Measurements from ENCODE around the gene FLOT1.
"Not testable (repeated sequence)": the region's sequence is repeated elsewhere in the genome, so short reads cannot be mapped to it uniquely, and the experiment has no call there.

FLOT1 gene

DNA sequence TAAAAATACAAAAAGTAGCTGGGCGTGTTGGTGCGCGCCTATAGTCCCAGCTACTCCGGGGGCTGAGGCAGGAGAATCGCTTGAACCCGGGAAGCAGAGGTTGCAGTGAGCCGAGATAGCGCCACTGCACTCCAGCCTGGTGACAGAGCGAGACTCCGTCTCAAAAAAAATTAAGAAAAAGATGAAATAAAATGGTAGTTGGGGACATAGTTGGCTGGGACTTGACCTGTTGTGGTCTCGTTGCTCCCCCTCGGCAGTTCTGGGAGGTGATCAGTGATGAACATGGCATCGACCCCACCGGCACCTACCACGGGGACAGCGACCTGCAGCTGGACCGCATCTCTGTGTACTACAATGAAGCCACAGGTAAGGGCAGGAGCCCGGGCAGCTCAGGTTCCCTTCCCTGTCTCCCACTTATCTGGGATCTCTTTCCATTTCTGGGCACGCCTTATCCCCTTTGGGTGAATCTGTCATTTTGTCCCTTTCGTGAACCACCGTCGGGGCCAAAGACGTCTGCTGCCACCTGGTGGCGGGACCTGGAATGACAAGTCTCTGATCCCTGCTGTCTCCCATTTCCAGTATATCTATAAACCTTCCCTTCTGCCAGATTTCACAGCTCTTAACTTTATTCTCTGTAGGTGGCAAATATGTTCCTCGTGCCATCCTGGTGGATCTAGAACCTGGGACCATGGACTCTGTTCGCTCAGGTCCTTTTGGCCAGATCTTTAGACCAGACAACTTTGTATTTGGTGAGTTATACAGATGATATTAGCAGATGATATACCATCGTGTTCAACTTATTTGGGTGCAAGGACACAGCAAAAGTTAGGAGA lies 20.0 kb downstream of the FLOT1 start:
- DNase-seq: peak; percentile 68

DNA sequence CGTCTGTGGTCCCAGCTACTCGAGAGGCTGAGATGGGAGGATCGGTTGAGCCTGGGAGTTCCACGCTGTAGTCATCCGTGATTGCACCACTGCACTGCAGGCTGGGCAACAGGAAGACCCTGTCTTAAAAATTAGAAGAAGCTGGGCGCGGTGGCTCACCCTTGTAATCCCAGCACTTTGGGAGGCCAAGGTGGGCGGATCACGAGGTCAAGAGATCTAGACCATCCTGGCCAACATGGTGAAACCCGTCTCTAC lies 20.5 kb downstream of the FLOT1 start:
- DNase-seq: not testable (repeated sequence)

DNA sequence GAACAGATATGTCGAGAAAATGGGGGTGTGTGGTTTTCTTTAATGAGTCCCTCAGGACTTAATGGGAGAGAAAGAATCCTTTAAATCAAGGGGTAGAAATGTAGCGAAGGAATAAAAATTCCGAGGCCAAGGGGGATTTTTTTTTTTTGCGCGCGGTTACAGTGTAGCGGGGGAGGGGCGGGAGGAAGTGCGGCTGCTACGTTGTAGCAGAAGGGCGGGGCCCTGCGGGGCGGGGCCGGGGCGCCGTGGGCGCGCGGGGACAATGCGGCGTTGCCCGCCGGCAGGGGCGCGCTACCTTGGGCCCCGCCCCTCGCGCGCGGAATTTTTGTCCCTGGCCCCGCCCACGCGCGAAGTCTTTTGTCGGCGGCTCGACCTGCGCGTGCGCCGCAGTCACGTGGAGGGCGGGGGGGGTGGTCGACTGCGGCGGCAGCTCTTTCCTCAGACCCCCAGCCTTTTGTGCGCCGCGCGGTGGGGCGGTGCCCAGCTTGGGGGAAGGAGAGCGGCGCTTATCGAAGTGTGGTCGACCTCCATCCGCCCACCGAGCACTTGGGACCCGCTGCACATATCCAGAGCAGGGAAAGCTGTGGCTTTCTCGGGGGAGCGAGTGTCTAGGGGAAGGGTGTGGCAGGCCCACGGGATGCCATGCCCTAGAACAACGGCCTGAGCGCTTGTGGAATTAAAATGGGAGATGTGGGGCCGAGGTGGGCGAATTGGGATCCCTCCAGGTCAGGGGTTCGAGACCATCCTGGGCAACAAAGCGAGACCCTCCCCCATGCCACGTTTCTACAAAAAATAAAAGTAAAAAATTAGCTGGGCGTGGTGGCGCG lies 21.1 kb downstream of the FLOT1 start:
- DNase-seq: peak; percentile 89

DNA sequence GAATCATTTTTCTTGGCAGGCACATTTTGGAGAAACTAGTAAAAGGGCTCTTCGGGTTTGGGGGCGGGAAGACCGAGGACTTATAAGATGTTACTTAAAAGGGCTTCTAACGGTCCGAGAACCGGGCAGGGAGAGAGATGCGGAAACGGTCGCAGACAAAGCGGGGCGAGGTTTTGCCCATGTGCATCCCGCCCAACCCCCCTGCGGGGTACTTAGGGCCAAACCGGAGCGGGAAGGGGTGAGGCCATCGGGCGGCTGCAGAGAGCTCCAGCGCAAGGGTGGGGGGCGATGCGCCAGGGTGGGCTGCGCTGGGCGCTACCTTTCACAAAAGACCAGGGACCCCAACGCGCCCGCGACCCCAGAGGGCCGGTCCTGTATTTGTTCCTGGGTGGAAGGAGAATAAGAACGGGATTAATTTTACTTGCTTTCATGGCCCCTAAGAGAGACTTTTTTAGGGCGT lies 21.7 kb downstream of the FLOT1 start:
- peak; percentile 82 for DNase-seq

DNA sequence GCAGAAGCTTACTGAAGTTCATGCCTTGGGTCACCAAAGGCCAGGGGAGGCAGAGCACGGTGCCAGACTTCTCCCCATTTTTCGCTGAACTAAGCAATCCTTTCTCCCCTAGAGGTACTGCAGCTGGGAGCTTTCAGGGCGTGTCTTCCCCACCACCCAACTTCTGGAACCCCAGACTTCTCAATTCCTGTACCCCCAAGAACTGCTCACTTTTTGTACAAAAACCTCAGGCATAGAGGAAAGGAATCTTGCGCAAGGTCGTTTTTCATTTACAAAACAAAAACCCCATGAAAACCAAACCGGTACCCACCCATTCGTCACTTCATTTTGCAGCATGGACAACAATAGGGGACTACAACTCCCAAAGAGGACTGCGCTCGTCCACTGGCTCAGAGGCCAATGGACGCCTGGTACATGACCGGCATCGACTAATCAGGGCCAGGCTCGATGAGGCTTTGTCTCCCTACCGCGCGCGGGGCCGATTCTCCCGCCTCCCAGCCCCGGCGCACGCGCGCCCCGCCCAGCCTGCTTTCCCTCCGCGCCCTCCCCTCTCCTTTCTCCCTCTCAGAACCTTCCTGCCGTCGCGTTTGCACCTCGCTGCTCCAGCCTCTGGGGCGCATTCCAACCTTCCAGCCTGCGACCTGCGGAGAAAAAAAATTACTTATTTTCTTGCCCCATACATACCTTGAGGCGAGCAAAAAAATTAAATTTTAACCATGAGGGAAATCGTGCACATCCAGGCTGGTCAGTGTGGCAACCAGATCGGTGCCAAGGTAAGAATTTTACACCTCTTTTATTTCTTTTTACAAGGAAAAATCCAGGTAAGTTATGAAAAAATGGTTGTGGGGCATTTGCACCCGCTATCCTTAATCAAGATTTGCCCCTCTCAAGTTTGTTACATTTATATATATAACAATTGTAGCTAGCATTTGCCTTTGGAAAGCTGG lies 22.4 kb downstream of the FLOT1 start, which contains the start of gene TUBB:
Gene TUBB (plus strand): TSS at position 562 of the 947 bp plus-strand sequence. CDS start 155 bp downstream, at position 717.
- peak; percentile 98 for DNase-seq

DNA sequence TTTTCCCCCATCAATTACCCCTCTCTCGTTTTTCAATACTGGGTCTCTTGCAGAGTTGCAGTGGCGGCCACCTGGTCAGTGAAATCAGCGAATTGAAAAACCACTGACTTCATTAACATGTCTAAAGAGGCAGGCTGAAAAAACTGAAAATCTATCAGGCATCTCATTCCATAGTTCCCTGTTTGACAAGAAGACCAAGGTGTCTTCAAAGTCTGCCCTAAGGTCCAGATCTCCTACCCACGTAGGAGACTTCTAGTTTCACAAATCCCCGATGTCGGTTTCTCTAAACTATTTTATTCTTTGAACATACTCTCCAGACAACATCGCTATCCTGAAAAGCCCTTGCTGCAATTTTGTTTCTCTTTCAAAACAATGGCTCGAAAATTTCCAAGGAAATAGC lies 23.1 kb downstream of the FLOT1 start:
- no peak for DNase-seq

DNA sequence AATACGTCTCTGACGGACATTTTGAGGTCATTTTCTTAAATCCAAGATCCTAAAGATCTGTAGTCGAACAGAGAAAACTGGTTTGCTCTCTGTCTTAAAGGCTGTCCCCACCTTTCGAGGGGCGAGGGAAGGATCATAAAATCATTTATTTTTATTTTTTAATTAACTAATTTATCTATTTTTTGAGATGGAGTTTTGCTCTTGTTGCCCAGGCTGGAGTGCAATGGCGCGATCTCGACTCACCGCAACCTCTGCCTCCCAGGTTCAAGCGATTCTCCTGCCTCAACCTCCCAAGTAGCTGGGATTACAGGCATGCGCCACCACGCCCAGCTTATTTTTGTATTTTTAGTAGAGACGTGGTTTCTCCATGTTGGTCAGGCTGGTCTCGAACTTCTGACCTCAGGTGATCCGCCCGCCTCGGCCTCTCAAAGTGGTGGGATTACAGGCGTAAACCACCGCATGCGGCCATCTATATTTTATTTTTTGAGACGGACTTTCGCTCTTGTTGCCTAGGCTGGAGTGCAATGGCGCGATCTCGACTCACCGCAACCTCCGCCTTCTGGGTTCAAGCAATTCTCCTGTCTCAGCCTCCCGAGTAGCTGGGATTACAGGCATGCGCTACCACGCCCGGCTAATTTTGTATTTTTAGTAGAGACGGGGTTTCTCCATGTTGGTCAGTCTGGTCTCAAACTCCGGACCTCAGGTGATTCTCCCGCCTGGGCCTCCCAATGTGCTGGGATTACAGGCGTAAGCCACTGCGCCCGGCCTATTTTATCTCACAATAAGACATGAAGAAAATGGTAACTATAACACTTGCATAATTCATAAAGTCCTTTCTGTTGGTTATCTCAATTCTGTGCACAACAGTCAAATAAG lies 24.4 kb downstream of the FLOT1 start:
- DNase-seq: not testable (repeated sequence)

DNA sequence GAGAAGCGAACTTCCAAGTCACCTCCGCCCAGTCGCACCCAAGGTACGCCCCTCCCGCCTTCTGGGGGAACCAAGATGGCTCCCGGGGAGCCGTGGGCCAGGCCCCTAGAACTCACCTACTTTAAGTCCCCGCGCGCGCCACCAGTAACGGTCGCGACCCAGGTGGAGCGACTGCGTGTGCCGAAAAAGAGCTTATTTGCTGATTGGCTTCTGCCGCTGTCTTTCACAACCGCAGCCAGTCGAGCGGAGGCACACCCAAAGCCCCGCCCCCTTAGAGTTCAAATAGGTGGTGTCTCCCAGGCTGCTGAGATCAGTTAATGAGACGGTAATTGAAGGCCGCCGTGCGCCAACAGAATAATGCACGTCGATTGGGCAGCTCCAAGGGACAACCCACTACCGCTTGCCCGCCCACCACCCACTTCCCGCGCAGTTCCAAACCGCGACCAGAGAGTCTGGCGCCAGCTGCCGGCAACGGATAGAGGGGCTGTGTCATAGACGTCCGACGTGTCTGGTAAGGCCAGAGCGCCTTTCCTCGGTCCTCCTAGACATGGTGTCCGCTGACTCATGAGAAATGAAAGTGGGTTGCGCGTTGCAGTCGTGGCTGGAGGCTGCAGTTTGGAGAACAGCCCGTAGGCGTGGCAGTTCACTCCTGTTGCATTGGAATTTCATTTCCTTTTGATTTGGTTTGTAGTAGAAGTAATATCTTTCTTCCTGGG lies 25.2 kb downstream of the FLOT1 start, which contains the start of gene MDC1:
Gene MDC1 (minus strand): TSS at position 153 of the 716 bp plus-strand sequence. CDS start 2,106 bp downstream, outside the sequence.
- DNase-seq: peak; percentile 100

DNA sequence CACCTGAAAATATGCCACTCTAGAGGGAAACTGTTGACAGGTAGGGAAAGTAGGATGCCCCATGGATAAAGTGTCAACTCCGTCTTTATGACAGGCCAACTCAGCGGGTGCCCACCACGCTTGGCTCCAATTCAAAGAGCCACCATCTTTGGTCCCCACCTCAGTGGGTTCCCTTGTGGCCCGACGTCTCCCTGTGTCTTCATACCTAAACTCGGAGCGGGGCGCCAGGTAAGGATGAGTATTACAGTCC lies 25.7 kb downstream of the FLOT1 start:
- DNase-seq: no peak

DNA sequence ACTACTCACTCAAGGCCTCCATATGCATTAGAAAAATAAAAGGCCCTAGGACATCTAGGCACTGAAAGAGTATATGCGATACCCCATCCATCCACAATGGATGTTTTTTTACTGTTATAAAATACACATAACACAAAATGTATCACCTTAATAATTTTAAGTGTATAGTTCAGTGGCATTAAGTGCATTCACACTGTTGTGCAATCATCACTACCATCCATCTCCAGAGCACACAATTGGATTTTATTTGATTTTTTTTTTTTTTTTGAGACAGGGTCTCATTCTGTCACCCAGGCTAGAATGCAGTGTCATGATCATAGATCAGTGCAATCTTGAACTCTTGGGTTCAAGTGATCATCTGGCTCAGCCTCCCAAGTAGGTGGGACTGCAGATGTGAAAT lies 28.2 kb downstream of the FLOT1 start:
- DNase-seq: no peak

DNA sequence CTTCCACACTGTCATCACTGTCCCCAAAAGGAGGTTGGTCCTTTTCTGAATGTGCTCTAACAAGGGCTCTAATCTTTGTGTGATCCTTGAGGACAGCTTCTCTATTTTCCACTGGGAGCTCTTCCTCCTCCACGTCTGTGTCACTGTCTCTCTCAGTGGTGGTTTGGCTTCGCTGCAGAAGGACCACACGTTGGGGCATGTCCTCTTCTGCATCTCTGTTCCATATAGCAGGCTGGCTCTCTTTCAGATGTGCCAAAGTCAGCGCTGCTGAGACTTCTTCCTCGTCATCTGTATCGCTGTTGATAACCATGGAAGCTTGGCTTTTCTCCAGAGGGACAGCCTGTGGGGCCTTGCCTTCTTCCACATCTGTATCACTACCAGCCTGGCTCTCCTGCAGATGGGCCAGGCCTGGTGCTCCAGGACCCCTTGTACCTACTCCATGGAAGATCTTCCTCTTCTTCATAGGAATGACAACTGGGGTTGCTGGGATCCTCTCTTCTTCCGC lies 30.0 kb downstream of the FLOT1 start:
- no peak for DNase-seq

DNA sequence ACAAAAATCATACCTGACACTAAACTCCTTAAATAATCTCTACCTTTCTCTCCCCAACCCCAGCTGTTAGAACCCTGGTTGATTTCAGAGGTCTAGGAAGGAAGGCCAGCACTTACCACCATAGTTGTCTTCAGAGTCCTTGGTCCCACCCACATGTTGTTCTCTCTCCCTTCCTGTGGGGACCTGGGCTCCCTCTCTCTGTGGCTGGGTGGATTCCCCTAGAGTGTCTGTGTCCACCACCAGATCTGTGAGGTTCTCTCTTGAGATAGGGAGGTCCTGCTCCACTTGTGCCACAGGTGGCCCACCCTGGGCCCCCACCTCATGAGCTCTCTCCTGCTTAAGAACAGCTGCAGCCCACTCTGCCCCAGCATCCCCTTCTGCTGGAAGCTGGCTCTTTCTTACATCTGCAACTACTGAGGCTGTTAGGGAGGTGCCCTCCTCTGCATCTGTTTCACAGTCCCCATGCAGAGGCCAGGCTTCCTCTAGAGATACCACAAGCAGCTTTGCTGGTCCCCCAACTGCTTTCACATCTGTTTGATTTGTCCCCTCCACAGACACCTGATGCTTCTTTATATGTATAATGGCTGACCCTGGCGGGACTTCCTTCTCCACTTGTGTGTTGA lies 30.6 kb downstream of the FLOT1 start:
- no peak for DNase-seq

DNA sequence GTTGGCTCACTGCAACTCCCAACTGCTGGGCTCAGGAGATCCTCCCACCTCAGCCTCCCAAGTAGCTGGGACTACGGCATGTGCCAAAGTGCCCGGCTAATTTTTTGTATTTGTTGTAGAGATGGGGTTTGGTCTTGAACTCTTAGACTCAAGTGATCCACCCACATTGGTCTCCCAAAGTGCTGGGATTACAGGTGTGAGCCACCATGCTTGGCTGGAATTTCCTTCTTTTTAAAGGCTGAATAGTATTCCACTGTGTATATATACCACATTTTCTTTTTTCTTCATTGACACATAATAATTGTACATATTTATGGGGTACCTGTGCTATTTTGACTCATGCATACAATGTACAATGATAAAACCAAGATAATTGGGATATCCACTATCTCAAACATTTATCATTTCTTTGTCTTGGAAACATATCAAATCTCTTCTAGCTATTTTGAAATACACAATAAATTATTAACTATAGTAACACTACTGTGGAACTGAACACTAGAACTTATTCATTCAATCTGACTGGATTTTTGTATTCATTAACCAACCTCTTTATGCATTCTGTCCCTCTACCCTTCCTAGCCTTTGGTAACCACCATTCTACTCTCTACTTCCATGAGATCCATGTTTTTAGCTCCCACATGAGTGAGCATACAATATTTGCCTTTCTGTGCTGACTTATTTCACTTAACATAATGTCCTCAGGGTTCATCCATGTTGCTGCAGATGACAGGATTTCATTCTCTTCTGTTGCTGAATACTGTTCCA lies 33.2 kb downstream of the FLOT1 start:
- DNase-seq: no peak

DNA sequence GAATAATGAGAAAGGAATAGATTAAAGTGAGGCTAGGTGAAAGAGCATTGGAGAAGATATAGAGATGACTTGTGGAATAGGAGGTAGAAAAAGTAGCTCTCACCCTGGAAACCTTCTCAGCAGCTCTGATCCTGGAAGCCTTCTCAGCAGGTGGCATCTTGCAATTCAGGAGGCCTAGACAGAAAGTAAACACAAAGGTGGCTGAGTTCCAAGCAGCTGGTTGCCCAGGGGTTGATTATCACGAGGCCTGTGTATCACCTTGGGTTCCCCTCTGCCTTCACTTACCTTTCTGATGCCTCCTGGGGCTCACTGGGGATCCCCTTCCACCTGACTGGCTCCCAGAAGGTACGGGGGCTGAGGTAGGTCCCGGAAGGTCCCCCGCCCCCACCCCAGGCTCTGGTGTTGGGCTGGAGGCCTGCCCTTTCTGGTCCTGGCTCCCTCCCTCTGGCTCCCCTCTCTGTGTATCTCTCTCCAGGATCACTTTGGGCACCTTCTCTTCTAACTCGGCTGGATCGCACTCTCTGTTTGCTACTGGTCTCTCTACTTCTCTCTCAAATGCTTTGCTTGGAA lies 35.1 kb downstream of the FLOT1 start:
- DNase-seq: peak; percentile 90

DNA sequence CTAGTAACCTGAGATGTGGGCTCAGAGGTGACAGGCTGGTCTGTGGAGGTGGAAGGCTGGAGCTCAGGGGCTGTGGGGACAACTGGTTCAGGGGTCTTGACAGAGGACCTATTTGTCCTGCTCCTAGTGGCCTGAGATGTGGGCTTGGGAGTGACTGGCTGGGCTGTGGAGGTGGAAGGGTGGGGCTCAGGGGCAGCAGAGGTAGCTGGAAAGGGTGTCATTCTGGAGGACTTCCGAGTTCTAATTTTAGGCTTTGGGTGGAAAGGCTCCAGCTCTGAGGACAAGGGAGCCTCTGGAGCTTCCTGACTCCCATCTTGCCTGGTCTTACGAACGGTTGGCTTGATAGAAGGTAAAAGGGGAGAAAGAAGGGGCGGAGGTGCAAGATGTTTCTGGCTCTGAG lies 36.9 kb downstream of the FLOT1 start:
- no peak for DNase-seq

DNA sequence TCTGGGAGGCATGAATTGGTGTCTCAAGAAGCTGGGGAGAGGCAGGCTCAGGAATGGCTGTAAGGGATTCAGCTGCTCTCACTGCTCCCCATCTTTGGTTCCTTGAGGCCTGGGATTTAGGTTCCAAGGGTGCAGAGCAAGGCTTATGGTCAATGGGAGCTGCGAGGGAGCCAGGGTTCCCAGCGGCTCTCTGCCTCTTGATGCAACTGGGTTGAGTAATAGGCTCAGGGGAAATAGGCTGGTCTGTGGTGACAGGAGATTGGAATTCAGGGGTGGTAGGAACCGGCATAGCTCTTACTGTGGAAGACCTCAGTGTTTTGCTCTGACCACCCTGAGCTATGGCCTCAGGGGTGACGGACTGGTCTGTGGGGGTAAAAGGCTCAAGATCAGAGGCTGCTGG lies 38.7 kb downstream of the FLOT1 start:
- no peak for DNase-seq

DNA sequence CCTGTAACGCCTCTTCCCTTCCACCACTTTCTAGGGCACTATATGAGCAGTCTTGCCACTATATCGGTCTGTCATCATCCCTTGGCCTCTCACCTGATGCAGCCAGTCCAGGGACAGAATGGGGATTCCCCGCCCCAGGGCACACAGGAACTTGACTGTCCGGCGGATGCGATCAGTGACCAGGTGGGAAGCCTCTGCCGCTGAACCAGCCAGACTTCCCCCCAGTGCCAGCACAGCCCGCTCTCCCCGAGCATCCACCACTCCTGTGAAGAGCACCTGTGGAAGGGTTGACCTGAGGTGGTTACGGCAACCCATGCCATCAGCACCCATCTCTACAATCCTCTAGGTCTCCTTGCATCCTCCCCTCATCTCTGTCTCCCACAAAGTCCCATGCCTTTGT lies 39.5 kb downstream of the FLOT1 start:
- DNase-seq: no peak

DNA sequence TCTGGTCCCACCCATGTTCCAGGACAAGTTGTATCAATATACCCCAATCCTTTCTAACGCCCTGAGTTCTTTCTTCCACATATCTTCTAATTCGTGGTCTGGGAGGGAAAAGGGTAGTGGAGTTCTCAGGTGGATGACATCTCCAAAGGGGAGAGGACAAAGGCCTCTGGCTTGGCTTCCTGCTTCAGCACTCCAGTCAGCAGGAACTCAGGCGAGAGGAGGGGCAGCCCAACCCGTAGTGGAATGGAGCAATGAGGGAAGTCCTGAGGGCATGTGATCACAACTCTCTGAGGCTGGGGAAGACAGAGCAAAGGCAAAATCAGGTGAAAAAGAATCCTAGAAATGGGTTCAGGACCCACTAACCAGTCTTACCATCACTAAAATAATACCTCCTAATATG lies 42.1 kb downstream of the FLOT1 start:
- DNase-seq: no peak

DNA sequence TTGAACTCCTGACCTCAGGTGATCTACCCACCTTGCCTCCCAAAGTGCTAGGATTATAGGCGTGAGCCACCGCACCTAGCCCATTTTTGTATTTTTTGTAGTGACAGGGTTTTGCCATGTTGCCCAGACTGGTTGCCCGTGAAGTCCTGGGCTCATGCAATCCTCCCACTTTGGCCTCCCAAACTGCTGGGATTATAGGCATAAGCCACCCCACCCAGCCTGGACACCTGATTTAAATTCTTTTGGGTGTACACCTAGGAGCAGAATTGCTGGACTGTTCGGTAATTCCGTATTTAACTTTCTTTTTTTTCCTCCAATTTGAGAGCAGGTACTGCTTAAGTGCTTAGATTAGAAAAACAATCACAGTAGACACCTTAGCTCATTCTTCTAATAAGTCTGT lies 46.1 kb downstream of the FLOT1 start:
- no peak for DNase-seq

Measured in NCI-H2029 (cell line).